ENCODE results near the gene DGKD.

DGKD gene

DNA sequence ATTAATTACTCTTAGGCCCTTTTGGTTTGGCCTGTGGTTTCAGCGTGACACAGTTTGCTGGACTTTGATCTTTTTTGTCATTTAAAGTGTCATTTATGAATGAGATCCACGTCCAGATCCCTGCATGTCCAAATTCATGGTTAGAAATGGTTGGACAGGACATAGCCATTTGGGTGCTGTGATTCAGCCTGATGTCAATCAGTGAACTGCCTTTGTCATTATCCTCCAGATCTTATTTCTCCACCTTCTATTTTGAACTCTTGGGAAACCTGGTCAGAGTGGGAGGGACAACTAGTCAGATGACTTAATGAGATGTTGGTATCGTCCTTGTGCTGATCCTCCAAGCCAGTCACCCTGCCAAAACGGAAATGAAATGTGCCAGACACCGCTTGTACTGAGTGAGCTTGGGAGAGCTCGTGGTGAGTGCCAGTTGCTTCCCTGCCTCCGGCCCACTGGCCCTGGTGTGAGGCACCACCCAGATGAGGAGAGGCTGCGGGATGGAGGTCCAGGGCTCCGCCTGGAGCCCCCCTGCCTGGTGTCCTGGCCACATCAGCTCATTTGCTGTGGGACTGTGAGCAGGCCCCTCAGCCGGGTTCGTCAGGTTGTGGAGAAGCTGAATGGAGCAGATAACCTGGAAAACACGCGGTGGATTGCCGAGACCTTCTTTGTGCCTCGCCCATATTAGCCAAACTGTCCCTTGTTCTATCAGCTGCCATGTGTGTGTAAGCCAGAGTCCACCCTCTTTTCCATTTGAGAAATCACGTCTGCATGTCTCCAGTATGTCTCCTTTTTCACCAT is 70.1 kb downstream of the DGKD start:
- no peaks in the 10 kb centered on the region for H3K27me3 ChIP-seq
- H3K9me3 ChIP-seq = no peaks in the 10 kb centered on the region
- no peaks in the 10 kb centered on the region for H3K36me3 ChIP-seq
- H3K4me1 ChIP-seq = peaks cover 8% of the 10 kb centered on the region; the same call in 1 of the 2 replicates
- no peak overlapping the region for H3K4me3 ChIP-seq (ENCODE audit: low read depth, low read length)
- TF ChIP-seq, protein P1, sequence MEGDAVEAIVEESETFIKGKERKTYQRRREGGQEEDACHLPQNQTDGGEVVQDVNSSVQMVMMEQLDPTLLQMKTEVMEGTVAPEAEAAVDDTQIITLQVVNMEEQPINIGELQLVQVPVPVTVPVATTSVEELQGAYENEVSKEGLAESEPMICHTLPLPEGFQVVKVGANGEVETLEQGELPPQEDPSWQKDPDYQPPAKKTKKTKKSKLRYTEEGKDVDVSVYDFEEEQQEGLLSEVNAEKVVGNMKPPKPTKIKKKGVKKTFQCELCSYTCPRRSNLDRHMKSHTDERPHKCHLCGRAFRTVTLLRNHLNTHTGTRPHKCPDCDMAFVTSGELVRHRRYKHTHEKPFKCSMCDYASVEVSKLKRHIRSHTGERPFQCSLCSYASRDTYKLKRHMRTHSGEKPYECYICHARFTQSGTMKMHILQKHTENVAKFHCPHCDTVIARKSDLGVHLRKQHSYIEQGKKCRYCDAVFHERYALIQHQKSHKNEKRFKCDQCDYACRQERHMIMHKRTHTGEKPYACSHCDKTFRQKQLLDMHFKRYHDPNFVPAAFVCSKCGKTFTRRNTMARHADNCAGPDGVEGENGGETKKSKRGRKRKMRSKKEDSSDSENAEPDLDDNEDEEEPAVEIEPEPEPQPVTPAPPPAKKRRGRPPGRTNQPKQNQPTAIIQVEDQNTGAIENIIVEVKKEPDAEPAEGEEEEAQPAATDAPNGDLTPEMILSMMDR (IDR thresholded peaks at IDR 0.05; ENCODE audit: low read depth, low read length) = no peak
- no peak for DNase-seq

DNA sequence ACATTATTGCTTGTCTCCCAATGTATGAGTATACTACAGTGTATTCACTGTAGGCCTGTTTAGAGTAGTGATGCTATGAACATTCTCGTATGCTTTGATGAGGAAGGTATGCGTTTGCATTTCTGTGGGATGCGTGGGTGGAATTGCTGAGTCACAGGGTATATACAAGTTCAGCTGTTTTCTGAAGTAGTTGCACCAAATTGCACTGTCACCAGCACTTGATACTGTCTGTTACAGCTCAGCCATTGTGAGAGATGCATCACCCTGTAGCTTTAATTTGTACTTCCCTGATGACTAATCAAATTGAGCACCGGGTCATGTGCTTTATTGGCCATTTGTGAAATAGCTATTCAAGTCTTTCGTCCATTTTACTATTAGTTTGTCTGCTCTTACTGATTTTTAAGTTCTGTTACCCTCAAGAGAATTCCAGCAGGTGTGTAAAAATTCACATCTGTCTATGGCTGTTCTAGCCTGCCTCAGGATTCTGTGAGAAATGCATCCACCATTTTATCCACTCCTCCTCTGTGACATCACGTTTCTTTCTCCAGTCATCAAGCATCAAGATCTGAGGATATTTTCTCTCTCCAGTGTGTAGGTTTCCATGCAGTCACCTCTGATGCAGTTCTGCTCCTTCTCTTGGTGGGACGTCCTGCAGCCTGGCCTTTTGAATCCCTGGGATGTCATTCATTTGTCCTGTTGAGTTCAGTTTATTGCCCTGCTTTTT is 72.5 kb downstream of the DGKD start:
- Histone ChIP-seq H3K9me3 (no peaks in the 10 kb centered on the region), H3K27me3 (no peaks in the 10 kb centered on the region), H3K36me3 (no peaks in the 10 kb centered on the region), H3K4me3 (ENCODE audit: low read depth, low read length) (no peak overlapping the region), H3K4me1 (no peaks in the 10 kb centered on the region)
- no peak for DNase-seq
- TF ChIP-seq, protein P1 (IDR thresholded peaks at IDR 0.05; ENCODE audit: low read depth, low read length) = no peak

DNA sequence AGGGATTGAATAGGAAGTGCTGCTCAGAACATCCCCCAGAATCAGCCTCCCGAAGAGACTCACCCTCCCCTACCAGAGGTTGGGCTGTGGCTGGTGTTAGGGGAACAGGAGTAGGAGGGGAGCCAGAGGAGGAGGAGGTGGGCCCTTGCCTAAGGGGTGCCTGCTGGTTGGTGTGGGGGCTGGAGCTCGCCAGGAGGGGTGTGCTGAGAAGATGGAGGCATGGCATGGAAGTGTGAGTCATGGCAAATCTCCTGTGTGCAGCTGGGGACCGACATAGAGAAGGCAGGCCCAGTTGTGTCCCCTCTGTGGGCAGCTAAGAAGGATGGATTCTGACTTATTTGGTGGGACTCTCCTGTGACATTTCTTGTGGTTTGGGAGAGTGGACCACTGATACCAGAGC is 73.7 kb downstream of the DGKD start:
- DNase-seq = no peak
- Histone ChIP-seq H3K9me3 (0 out of 2 replicates have a peak, but pooled peaks cover 2% of the 10 kb centered on the region), H3K4me1 (no peaks in the 10 kb centered on the region), H3K4me3 (ENCODE audit: low read depth, low read length) (no peak overlapping the region), H3K36me3 (no peaks in the 10 kb centered on the region), H3K27me3 (no peaks in the 10 kb centered on the region)
- TF ChIP-seq, protein P1 (IDR thresholded peaks at IDR 0.05; ENCODE audit: low read depth, low read length) = no peak

DNA sequence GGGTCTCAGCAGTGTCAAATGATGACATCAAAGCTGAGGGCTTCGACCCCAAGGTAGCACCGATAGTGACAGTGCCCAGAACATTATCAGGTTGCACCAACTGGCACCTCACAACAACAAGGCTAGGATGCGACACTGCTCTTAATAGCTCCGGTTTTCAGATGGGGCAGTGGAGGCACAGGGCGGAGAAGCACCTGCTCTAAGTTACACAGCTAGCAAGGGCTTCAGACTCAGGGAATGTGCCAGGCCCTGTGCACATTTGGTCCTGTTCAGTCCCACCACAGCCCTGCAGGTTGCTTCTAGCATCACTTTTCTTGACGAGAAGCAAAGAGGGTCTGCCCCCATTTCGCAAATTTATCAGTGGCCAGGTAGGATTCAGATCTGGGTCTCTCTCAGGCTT is 74.1 kb downstream of the DGKD start:
- H3K36me3 ChIP-seq = no peaks in the 10 kb centered on the region
- TF ChIP-seq, protein P1 (IDR thresholded peaks at IDR 0.05; ENCODE audit: low read depth, low read length) = no peak
- no peaks in the 10 kb centered on the region for H3K27me3 ChIP-seq
- H3K9me3 ChIP-seq = 0 out of 2 replicates have a peak, but pooled peaks cover 2% of the 10 kb centered on the region
- no peak for DNase-seq
- H3K4me3 ChIP-seq (ENCODE audit: low read depth, low read length) = no peak overlapping the region
- H3K4me1 ChIP-seq = no peaks in the 10 kb centered on the region

DNA sequence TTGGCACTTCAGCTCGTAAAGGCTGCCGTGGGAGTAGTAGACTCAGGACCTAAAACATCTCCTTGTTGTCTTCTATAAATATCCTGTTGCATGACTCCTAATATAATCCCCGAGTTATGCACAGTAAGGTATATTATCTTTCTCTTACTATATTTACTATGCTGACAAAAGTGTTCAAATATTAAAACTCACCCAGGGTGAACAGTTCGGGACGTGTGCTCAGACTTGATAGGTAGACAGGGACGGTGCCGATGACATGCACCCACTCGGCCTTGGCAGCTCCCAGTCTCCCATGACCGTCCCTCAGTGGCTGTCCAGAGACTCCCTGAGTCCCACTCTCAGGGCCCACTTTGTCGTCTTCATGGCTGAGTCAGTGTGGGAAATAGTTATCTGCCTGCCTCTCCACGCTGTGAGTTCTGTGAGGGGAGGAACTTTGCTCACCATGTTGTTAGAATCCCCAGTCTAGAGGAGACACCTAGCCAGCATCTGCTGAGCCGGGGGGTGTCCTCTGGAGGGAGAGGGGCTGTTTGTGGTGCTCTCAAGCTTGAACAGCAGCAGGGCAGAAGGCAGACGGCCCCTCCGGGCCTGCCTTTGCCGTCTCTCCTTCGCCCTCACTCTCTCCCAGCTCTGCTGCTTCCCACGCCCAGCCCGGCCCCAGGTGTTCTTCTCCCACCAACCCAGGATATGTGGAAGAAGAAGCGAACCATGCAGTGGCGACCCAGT is 75.0 kb downstream of the DGKD start:
- H3K27me3 ChIP-seq = no peaks in the 10 kb centered on the region
- no peaks in the 10 kb centered on the region for H3K36me3 ChIP-seq
- no peaks in the 10 kb centered on the region for H3K4me1 ChIP-seq
- H3K9me3 ChIP-seq = 0 out of 2 replicates have a peak, but pooled peaks cover 2% of the 10 kb centered on the region
- TF ChIP-seq, protein P1 (IDR thresholded peaks at IDR 0.05; ENCODE audit: low read depth, low read length) = no peak
- no peak for DNase-seq
- no peak overlapping the region for H3K4me3 ChIP-seq (ENCODE audit: low read depth, low read length)
